ENCODE results near the gene UHRF2. TPM values are rescaled to one million over a fixed set of nuclear protein-coding genes. Genes with fewer than 3 reads are reported as not detected.

UHRF2 gene
- total and polyA plus RNA-seq, 2 of the 13 experiments (the other 11 are each of a cell fraction or from before 2014, with no cell fraction given), result 42.1 to 44.2 TPM

DNA sequence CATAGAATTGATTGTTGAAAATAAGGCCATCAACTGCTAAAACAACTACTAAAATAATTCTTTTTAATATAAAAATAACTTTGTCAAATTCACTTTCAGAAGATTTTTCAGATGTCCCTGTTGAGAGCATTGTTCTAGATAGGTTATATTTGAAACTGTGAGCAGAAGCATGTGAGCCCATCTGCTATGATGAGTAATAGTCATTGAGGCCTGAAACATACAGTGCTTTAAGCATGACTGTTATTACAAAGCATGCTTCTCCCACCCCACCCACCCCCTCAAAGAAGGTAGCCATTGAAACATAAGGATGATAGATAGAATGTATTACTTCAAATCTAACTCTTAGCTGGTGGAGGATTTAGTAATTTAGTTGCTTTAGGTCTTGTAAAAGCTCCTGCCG lies 86.0 kb downstream of the UHRF2 start:
- no peaks in the 10 kb centered on the region for H3K27me3 ChIP-seq (ENCODE audit: control insufficient read depth in 1 of 2, insufficient read depth in 2 of 2, low read length in 2 of 2)
- BruUV-seq (replicated peaks), result no TSS peak
- POLR2A ChIA-PET, result no interaction called here
- intact Hi-C loops (cut with micrococcal nuclease; ENCODE audit: unreplicated experiment) (loop anchor here (10.0 kb wide), 1 partner anchor 144 kb away; no protein-coding TSS in a partner anchor), in situ Hi-C loops (cut with HindIII; ENCODE audit: extremely low pct_ligation_motif_present, low pct_unique_long_range_greater_than_20kb) (no loop called here)
- H3K9me3 ChIP-seq (ENCODE audit: low read length), result no peaks in the 10 kb centered on the region
- peaks cover 19 to 65% of the 10 kb centered on the region in 2 experiments for H3K36me3 ChIP-seq (replicated peaks in 1 of 2; ENCODE audit: control insufficient read depth in 1 of 2, insufficient read depth in 2 of 2, low read length in 2 of 2)
- ATAC-seq (no peak), DNase-seq (ENCODE audit: low spot score) (no peak), FAIRE-seq (no peak)
- H3K9ac ChIP-seq (ENCODE audit: insufficient read depth, low read depth, low read length), result no peak overlapping the region
- no peak overlapping the region for H2AFZ ChIP-seq (ENCODE audit: low read length)
- no peak overlapping the region for H3K4me2 ChIP-seq (ENCODE audit: low read depth, low read length)
- no peak overlapping the region for H3K27ac ChIP-seq (ENCODE audit: extremely low read length, insufficient read depth, low read length)
- TF ChIP-seq, protein P1, sequence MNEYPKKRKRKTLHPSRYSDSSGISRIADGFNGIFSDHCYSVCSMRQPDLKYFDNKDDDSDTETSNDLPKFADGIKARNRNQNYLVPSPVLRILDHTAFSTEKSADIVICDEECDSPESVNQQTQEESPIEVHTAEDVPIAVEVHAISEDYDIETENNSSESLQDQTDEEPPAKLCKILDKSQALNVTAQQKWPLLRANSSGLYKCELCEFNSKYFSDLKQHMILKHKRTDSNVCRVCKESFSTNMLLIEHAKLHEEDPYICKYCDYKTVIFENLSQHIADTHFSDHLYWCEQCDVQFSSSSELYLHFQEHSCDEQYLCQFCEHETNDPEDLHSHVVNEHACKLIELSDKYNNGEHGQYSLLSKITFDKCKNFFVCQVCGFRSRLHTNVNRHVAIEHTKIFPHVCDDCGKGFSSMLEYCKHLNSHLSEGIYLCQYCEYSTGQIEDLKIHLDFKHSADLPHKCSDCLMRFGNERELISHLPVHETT (CRISPR knock-in tag; conservative IDR thresholded peaks at IDR 0.05), result no peak
- TF ChIP-seq ZNF33B (CRISPR knock-in tag; IDR thresholded peaks at IDR 0.05), result no peak
- TF ChIP-seq ZNF775 (CRISPR knock-in tag; IDR thresholded peaks at IDR 0.05; ENCODE audit: borderline replicate concordance), result no peak
- no peak for TF ChIP-seq REL (CRISPR knock-in tag; conservative IDR thresholded peaks at IDR 0.05)
- no peak for TF ChIP-seq ZFP36 (IDR thresholded peaks at IDR 0.05; ENCODE audit: borderline replicate concordance, low read depth, low read length, partially characterized antibody)
- no peak for TF ChIP-seq RBM39 (IDR thresholded peaks at IDR 0.05; ENCODE audit: low read depth, low read length, poor library complexity, severe bottlenecking)
- TF ChIP-seq NFE2L1 (CRISPR knock-in tag; IDR thresholded peaks at IDR 0.05; ENCODE audit: borderline replicate concordance), result no peak
- no peak for TF ChIP-seq SETDB1 (CRISPR knock-in tag; IDR thresholded peaks at IDR 0.05; ENCODE audit: borderline replicate concordance)
- H3K4me1 ChIP-seq (ENCODE audit: insufficient read depth, low read length), result no peaks in the 10 kb centered on the region
- H3K4me3 ChIP-seq (replicated peaks in 1 of 3; ENCODE audit: insufficient read depth in 1 of 3, low read depth in 2 of 3, low read length in 3 of 3), result no peak overlapping the region
- WGBS (ENCODE audit: low lambda C conversion rate), result 100% methylated on average over 1 of the region's 1 CpG
- H3K79me2 ChIP-seq (ENCODE audit: insufficient read depth, low read length), result no peaks in the 10 kb centered on the region
- CTCF ChIA-PET (ENCODE audit: low intra/inter-chr PET ratio, low total read pairs), result no interaction called here
- H4K20me1 ChIP-seq (ENCODE audit: insufficient read depth, low read length), result no peaks in the 10 kb centered on the region
